Right kidney (tissue), 1 donor: ENCODE data around the gene RAB30.
"Not testable (repeated sequence)": the region's sequence is repeated elsewhere in the genome, so short reads cannot be mapped to it uniquely, and the experiment has no call there.

ENCODE experiments used
- DNase-seq: peaks from one replicate; pipeline ENCODE4 v3.0.0-alpha.2; 2016

Gene RAB30

GRCh38 chr11:82988936-82989627 is 82.6 kb downstream of the RAB30 start:
- DNase-seq = no peak

DNA sequence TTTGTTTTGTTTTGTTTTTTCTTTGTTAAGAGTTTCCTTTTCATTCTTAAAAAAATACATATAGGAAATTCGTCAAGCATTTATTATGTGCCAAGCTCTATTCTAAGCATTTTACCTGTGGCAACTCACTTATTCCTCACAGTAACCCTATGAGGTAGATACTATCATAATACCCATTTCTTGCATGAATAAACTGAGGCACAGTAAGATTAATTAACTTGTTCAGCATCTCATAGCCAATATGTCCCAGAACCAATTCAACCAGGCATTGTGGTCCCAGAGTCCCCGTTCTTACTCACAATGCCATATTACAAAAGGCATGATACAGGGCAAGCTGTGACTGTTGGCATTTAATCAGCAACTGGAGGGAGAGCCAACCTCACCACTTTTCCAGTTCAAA is 83.7 kb downstream of the RAB30 start:
- no peak for DNase-seq

DNA sequence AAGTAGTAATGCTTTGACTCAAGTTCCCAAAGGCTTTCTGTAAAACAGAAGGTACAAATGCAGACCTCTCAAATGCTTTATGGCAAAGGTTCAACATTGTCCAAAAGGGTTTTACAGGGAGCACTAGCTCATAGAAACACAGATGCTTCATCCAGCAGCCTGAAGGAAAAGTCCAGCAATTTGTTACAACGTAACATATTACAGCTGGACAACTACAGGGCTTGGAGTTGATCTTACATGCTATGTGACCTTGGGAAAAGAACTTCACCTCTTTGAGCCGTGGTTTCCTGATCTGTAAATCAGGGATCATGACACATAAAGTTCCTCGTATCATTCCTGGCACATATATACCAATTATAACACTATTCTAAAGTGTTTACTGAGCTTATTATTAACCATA is 85.3 kb downstream of the RAB30 start:
- no peak for DNase-seq

DNA sequence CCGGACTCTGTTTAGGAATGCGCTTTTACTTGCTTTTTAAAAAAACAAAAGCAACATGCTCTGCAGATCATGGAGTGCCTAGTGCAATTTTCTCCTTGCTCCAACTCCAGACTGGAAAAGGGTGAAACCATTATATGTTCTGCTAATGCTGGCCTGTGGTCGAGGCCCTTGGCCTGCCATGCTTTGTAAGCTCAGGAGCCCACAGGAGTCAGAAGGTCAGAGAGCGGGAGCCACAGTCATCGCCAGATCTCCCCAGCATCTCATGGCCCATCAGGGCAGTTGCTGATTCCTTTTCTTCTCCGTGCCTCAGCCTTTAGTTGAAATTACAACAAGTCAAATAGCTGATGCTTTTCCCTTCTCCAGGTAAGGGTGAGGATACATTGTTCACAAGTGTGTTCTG is 89.8 kb downstream of the RAB30 start:
- DNase-seq = no peak

- no peak for DNase-seq
Observed at GRCh38 chr11:82980947-82981346, 90.8 kb downstream of the RAB30 start.

- DNase-seq = no peak
Observed at GRCh38 chr11:82980292-82980691, 91.4 kb downstream of the RAB30 start.

DNA sequence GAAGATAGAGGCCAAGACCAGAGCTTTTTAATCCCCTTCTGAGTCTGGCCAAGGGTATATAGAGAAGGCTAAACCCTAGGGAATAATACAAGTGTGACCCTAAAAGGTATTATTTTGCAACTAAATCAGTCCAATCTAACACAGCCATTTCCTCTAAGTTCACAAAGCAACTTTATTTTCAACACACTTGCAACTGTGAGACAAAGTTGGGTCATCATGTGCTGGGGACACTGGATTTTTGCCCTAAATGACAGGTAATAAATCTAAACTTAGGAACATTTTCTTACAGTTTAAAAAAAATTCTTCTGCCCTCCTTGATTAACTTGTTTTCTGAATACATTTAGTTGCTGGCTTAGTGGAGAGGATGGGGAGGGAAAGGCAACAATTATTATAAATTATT is 91.9 kb downstream of the RAB30 start:
- DNase-seq = no peak

DNA sequence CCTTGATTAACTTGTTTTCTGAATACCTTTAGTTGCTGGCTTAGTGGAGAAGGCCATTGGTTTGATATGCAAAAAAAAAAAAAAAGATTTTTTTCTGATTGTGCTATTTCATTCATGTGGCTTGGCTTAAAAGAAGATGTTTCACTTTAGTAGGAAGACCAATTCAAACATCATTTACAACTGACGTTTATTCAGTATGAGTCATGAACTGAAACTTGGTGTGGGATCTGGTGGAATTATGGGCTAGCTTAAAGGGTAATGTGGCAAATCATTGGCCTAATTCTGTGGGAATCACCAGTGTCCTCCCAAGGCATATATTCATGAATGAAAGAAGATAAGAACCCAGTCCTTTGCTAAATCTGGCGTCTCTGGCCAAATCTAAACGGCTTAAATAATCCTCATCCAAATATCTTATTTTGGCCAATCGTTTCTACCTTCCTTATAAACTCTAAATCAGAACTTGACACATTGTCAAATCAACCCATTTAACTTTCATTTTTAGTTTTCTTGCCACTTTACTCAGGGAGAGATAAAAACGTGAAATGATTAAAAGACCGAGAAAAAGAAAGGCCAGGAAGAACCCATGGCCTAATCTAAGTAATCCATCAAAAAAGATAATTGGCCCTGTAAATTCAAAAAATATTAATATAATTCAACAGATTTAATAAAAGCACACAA is 93.1 kb downstream of the RAB30 start:
- no peak for DNase-seq

GRCh38 chr11:82976786-82977185 is 94.9 kb downstream of the RAB30 start:
- DNase-seq = no peak

DNA sequence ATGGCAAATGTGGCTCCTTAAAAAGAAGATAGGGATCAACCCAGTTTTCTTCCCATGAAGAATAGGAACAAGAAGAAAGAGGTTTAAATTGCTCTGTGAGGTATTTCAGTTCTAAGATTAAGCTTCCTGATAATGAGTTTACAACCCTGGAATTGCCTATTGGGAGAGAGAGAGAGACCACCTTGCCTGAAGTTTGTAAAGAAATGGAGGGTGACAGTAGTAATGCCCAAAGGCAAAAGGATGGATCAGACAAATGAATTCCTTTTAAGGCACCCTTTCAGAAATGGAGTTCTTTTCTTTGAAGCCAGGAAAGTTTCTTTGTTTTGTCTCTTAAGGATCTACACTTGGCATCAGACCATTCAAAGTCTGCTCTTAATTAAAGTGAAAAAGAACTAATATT is 95.8 kb downstream of the RAB30 start:
- no peak for DNase-seq

DNA sequence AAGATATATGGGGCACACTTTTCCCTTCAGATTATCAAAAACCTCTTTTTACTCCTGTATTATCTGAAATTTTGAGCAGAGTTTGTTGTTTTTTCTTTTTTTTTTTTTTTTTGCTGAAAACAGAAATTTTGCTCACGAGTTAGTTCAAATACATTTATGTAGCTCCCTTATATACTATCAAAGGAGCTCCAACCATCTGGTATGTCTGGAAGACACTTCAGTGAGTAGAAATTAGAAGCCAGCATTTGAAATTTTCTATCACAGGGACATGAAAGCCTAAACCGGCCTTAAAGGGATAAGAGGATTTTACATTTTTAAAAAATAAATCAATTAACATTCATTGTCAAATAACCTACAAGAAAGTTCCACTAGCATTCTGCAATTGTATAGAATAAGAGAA is 96.8 kb downstream of the RAB30 start:
- no peak for DNase-seq

DNA sequence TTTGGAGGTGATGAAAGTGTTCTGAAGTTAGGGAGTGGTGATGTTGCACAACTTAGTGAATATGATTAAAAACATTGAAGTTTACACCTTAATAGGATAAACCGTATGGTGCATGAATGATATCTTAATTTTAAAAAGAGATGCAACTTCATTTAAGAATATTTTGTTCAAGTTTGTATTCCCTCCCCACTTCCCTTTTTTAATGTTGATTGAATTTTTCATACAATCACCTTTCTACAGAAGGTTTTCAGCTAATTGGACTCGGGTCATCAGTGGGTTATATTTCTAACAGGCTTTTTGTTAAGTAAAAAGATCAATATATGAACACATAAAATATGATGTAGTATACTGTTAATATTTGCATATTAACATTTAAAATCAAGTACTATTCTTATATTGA is 97.6 kb downstream of the RAB30 start:
- DNase-seq = no peak

GRCh38 chr11:82972103-82972502 is 99.6 kb downstream of the RAB30 start:
- no peak for DNase-seq

GRCh38 chr11:82971519-82971946 is 100.2 kb downstream of the RAB30 start:
- not testable (repeated sequence) for DNase-seq

GRCh38 chr11:82970507-82971083 is 101.1 kb downstream of the RAB30 start:
- not testable (repeated sequence) for DNase-seq

GRCh38 chr11:82969811-82970210 is 101.9 kb downstream of the RAB30 start:
- DNase-seq = no peak

GRCh38 chr11:82967381-82967780 is 104.3 kb downstream of the RAB30 start:
- no peak for DNase-seq

- DNase-seq = not testable (repeated sequence)
Observed at GRCh38 chr11:82962021-82962420, 109.7 kb downstream of the RAB30 start.

- DNase-seq = no peak
Observed at GRCh38 chr11:82960779-82961143, 110.9 kb downstream of the RAB30 start.

DNA sequence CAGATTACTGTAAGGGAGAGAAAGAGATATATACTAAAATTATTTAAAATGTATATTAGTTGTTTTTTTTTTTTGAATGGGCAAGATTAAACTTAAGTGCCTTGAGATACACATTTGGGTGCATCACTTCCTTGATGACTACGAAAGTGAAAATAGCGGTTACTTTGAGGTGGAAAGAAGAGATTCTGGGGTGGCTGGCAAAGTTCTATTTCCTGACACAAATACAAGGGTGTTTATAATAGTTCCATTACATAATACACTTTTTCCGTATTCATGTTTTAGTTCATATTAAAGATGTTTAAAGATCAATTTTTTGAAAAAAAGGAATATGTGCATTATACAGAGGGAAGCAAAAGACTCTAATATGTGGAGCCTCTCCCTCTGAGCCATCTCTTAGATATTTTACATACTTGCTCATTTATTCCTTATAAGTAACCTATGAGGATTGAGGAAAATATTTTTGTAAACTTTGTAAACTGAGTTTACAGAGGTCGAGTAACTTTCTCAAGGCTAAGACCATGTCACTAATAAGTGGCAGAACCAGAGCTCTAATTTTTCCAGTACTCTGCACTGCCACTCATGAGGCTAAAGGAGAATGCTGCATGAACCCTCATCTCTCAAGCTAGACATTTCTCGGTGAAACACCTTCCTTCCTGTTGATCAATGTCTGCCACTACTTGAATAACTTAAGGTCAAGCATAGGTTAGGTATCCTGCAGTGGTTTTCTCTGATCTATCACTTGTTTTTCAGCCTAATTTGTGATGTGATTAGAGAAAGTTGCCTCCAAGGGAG is 111.5 kb downstream of the RAB30 start:
- no peak for DNase-seq

- not testable (repeated sequence) for DNase-seq
Observed at GRCh38 chr11:82955736-82956453, 115.8 kb downstream of the RAB30 start.

GRCh38 chr11:82950502-82950901 is 121.2 kb downstream of the RAB30 start:
- DNase-seq = not testable (repeated sequence)
